Stimulated activated CD4-positive, alpha-beta T cell treated with anti-CD3 and anti-CD28 coated beads, Interleukin-4, amount 100 ng/mL, for 48 hours (primary cell): Measurements from ENCODE around the gene RBM45.

Experiments used
- DNase-seq, 2 donors: peaks; one replicate each; pipeline ENCODE4 v3.0.0-alpha.2; 2020; ENCODE audit warnings: low read depth in 2 of 2

Gene RBM45

GRCh38 chr2:178160601-178161000, 48.4 kb downstream of the RBM45 start:
- DNase-seq: no peak

GRCh38 chr2:178163395-178163794, 51.2 kb downstream of the RBM45 start:
- no peak for DNase-seq

GRCh38 chr2:178163911-178164310, 51.7 kb downstream of the RBM45 start:
- DNase-seq: no peak

- DNase-seq: no peak
These were observed 61.4 kb downstream of the RBM45 start for GRCh38 chr2:178173657-178174056.

GRCh38 chr2:178177066-178177679, 64.9 kb downstream of the RBM45 start:
- no peak for DNase-seq
